ENCODE results near the gene SFSWAP. TPM values are rescaled to one million over a fixed set of nuclear protein-coding genes. Genes with fewer than 3 reads are reported as not detected.

Gene SFSWAP
- total RNA-seq, 2 donors from 2014 or later = 19.2 to 24.9 TPM

DNA sequence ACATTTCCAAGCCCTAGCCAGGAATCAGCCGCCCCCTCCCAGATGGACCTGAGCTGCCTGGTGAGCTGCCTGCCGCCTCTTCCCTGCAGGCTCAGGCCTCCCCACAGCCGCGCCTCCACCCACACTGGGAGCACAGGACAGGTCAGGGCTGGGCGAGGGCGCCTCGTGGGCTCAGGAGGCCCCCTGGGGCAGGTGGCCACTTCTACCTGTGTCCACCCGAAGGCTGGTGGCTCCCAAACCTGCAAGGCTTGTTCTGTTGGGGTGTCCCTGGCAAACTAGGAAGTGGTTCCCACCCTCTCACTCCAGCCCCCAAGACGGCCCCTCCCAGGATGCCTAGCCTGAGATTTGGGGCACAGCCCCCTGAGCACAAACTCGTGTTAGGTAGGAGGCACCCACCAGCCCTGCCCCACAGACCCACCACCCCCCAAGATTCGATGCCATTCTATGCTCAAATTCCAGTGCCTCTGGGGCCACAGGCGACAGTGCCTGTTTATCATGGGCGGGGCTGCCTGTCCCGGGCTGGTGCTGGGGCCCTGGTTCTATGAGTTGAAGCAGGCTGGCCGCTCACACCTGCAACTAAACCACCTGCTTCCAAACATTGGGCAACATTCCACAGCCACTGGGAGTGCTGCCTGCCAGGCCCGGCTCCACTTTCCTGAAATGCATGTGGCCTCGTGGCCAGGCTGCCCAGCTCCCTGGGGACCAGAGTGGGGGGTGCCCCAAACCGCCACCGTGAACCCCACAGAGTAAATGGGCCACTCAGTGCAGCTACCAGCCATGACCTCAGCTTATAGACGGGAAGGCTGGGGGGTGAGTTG, 124.1 kb downstream of the SFSWAP start:
- no peak for ATAC-seq
- no peak for DNase-seq
- intact Hi-C loops (cut with DNase I) = loop anchor here (10.0 kb wide), 3 partner anchors 110 to 160 kb away; partner anchors contain the start of gene EP400 (in 1 of the 2)

DNA sequence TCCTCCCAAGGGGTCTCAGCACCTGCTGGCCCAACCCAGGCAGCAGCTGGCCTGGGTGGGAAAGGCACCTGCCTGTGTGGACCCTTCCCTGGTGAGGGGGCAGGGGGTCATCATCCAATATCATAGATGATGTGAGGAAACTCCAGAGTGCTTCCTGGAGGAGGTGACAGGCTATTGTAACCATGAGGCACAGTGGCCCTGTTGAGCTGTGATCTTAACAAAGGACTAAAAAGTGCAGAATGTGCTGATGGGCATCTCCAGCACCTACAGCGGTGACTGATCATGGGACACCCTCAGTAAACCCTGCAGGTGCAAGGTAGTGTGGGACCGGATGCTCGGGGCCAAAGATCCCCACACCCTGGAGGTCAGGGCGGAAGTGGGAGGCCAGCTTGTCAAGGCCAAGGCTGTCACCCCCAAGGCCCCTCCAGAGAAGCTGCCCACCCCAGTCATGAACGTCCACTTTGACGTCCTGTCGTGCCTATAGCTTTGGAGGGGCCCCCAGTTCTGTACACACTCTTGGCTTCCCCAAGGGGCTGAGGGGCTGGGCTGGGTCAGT, 124.8 kb downstream of the SFSWAP start:
- intact Hi-C loops (cut with DNase I) = loop anchor here (10.0 kb wide), 3 partner anchors 109 to 159 kb away; partner anchors contain the start of gene EP400 (in 1 of the 2)
- ATAC-seq (no peak), DNase-seq (no peak)

DNA sequence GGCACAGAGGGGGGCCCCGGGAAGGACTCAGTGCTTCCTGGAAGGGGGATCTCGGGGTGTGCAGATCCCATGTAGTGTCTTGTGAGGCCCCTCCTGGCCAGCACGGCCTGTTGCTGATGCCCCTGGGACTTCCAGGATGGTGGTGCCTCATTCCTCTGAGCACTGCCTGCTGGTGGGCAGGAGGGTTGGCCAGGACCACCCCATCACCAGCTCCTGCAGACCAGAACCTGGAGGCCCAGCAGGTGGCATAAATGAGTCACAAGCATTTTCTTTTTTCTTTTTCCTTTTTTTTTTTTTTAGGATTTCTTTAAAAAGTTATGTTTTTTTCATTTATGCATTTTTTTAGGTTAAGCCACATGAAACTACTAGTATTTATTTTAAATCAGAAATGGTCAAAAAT, 125.3 kb downstream of the SFSWAP start:
- intact Hi-C loops (cut with DNase I) = loop anchor here (10.0 kb wide), 3 partner anchors 109 to 159 kb away; partner anchors contain the start of gene EP400 (in 1 of the 2)
- DNase-seq = no peak
- no peak for ATAC-seq

DNA sequence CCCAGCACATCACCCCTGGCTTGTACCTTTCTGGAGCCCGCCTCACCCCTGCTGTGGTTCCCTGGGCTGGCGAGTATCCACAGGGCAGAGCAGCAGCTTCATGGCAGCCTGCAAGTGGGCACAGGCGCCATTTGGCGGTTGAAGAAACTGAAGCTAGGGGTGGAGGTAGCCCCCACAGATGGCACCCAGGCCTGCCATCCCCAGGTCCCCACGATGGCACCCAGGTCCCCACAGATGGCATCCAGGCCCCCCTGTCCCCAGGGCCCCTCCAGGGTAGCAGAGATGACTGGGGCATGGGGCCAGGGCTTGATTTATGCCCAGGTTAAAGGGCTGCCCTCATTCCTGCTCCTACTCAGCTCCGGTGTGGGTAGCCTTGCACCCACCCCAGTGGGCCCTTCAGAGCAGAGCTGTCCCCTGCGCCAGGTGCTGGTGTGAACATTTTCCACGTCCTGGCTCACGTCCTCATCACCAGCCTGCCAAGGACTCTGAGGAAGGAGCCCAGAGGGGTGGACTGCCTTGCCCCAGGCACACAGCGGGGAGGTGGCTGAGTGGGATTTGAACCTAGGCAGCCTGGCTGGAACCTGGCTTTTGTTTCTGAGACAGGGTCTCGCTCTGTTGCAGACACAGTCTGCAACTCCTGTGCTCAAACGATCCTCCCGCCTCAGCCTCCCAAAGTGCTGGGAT, 126.0 kb downstream of the SFSWAP start:
- intact Hi-C loops (cut with DNase I) = loop anchor here (10.0 kb wide), 3 partner anchors 108 to 158 kb away; partner anchors contain the start of gene EP400 (in 1 of the 2)

DNA sequence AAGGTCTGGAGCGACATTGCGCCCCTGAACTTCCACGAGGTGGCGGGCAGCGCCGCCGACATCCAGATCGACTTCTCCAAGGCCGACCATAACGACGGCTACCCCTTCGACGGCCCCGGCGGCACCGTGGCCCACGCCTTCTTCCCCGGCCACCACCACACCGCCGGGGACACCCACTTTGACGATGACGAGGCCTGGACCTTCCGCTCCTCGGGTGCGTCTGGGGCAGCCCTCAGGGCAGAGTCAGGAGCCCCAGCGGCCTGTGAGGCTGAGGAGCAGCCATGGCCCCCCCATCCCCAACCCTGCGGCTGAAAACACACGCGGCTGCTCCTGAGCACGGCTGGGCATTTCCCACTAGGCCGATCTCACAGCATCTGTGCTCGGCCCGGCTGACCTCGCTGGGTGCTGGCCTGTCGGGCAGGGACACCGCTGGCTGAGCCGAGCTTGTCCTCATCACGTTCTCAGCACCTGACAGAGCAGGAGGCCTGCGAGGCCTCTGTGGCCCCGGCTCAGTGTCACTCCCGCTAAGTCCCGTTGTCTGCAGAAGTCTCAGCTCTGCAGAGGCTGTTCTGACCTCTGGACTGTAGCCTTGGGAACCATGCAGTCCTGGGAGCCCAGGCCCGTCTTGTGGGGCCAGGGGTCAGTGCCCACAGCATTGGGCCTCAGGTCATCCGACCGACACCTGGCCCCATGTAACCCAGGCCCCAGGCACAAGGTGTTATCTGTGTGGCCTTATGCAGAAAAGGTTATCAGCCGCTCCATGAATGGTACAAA, 129.9 kb downstream of the SFSWAP start:
- DNase-seq (no peak), ATAC-seq (no peak)
- intact Hi-C loops (cut with DNase I) = no loop called here

More for the DNA sequence above, 126.0 kb downstream of the SFSWAP start:
- DNase-seq = no peak
- no peak for ATAC-seq

DNA sequence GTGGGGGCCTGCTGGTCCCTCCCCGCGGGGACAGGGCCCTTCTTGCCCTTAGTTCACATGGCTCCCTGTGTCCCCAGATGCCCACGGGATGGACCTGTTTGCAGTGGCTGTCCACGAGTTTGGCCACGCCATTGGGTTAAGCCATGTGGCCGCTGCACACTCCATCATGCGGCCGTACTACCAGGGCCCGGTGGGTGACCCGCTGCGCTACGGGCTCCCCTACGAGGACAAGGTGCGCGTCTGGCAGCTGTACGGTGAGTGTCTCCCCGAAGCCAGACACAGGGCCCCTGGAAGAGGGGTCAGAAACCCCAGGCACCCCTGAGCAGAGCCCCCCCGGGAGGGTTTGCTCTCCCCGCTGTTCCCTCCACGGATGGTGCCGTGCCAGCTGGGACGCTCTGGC, 130.7 kb downstream of the SFSWAP start:
- DNase-seq (no peak), ATAC-seq (no peak)
- intact Hi-C loops (cut with DNase I) = no loop called here

DNA sequence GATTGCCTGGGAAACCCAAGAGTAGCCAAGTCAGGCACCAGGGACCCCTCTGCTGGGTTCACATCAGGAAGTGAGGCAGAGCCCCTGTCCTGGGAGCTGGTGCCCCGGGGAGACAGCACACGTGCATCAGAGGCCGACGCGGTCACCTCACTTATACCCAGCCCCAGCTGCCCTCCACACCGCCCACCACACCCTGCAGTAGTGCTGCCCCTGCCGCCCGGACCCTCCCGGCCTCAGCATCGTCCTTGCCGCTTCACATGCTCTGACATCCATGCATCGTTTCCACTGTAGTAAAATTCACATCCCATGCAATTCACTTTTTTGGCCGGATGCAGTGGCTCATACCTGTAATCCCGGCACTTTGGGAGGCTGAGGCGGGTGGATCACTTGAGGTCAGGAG, 131.3 kb downstream of the SFSWAP start:
- ATAC-seq = no peak
- no peak for DNase-seq
- intact Hi-C loops (cut with DNase I) = no loop called here

DNA sequence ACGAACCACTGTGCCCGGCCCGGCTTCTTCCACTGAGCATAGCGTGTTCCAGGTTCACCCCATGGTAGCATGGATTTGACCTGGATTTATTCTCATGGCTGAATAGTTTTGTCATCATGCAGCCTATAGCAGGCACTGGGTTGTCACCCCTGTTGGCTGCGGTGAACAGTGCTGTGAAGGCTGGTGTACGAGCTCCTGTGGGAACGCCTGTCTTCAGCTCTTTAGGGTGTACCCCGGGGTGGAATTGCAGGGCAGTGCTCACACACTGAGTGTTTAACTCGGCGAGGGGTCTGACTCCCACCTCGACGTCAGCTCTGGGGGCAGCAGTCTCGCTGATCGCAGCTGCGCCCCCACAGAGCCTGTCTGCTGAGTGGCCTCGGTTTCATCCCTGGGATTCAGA, 132.6 kb downstream of the SFSWAP start:
- intact Hi-C loops (cut with DNase I) = no loop called here
- DNase-seq = no peak
- ATAC-seq = no peak

DNA sequence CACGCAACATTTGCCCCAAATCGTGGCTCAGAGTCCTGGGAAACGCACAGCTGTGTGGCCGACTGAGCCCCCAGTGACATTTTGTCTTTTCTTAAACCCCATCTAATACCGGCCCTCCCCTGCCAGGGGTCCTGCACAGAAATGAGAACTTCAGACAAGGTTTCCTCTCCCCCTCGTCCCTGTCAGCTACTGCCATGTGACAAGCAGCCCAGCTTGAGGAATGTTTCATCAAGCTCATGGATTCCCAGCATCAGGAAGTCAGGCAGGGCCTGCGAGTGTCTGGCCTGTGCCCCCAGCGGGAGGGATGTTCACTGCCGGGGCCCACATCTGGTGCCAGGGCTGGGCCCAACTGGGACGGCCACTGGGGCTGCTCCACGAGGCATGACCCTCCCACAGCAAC, 133.2 kb downstream of the SFSWAP start:
- DNase-seq (no peak), ATAC-seq (no peak)
- intact Hi-C loops (cut with DNase I) = no loop called here

DNA sequence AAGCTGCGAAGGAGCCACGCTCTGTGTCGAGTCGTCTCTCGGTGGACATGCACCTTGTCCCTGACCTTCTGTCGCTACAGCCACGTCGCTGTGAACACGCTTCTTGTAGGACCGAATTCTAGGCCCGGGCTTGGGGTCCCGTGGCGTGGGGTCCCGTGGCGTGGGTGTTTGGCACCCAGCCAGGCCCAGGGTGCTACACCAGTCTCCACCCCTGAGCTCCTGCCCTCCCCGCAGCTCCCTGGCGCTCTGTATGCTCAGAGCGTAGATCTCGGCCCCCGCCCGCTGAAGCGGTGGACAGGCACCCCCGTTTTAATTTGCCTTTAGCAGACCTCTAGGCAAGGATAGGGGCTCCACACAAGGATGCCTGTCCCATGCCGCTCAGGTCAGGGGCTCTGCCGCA, 133.8 kb downstream of the SFSWAP start:
- intact Hi-C loops (cut with DNase I) = no loop called here
- DNase-seq (no peak), ATAC-seq (no peak)

DNA sequence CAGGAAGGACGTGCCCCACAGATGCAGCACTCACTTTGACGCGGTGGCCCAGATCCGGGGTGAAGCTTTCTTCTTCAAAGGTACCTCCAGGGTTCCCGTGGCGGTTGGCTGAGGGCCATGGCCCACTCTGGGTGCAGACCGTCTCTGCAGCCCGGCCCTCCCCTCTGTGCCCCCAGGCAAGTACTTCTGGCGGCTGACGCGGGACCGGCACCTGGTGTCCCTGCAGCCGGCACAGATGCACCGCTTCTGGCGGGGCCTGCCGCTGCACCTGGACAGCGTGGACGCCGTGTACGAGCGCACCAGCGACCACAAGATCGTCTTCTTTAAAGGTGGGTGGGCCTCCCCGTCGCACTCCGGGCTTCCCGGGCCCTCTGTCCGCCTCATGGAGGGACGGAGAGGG, 134.2 kb downstream of the SFSWAP start:
- no peak for DNase-seq
- intact Hi-C loops (cut with DNase I) = no loop called here
- ATAC-seq = no peak

DNA sequence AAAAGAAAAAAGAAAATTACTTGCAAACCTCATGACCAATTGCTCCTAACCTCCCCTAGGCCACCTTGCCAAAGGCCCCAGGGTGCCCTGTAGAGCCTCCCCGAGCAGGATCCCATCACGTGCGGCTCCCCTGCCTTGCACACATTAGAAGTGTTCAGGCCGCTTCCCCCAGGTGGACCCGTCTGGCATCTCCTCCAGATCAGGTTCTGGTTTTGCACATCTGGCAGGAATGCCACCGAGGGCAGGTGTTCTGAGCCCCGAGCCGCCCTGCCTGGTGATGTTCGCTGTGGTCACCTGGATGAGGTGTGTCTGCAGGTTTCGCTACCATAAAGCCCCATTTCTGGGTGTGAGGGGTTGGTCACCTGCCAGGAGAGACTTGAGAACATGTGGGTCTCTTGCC, 136.6 kb downstream of the SFSWAP start:
- no peak for DNase-seq
- intact Hi-C loops (cut with DNase I) = no loop called here
- no peak for ATAC-seq

DNA sequence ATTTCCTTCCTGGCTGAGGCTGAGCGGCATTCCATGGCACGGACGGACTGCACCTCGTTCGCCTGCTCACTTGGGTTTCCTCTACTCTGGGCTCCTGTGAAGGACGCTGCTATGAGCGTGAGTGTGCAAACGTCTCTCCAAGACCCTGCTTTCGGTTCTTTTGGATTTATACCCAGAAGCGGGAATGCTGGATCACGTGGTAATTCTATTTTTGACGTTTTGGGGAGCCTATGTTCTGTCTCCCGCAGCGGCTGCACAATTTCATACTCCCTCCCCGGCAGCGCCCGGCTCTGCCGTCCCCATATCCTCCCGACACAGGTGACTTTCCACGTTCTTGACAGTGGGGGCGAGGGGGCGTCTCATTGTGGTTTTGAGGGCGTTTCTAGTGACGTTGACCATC, 137.9 kb downstream of the SFSWAP start:
- no peak for ATAC-seq

More for the DNA sequence above, 137.9 kb downstream of the SFSWAP start:
- intact Hi-C loops (cut with DNase I) = no loop called here
- DNase-seq = no peak

Other genes starting within 250 kb of the SFSWAP start
- gene MMP17, start 117.3 kb downstream of the SFSWAP start, total RNA-seq = 1 to 10 TPM; 1.7 to 2.4 TPM
- 10 to 100 TPM; 27.6 to 34.5 TPM for gene ULK1, start 183.5 kb downstream of the SFSWAP start, total RNA-seq
- 10 to 100 TPM in 1 of 2 donors, 1 to 10 TPM in 1; 7.7 to 19.2 TPM for gene PUS1, start 218.2 kb downstream of the SFSWAP start, total RNA-seq
- 10 to 100 TPM; 15.7 to 21.1 TPM for gene EP400, start 238.9 kb downstream of the SFSWAP start, total RNA-seq